SHP77 (cell line): Measurements from ENCODE around the gene TULP4.
"Not testable (repeated sequence)": the region's sequence is repeated elsewhere in the genome, so short reads cannot be mapped to it uniquely, and the experiment has no call there.

Experiments
- DNase-seq, 2 experiments: peaks; one replicate each; lab custom pipeline; 2025; lab: John Stamatoyannopoulos, UW

The TULP4 gene

DNA sequence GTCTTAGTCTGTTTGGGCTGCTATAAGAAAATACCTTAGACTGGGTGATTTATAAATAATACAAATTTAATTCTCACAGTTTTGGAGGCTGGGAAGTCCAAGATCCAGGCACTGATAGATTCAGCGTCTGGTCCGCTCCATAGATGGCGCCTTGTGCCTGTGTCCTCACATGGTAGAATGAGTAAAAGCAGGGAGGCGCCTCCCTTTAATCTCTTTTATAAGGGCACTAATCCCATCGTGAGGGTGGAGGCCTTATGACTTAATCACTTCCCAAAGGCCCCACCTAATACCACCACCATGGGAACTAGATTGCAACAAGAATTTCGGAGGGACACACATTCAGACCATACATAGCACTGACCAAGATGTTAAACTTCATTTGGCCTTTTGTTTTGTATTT, 156.4 kb downstream of the TULP4 start:
- DNase-seq = peak; percentile 45 to 72

DNA sequence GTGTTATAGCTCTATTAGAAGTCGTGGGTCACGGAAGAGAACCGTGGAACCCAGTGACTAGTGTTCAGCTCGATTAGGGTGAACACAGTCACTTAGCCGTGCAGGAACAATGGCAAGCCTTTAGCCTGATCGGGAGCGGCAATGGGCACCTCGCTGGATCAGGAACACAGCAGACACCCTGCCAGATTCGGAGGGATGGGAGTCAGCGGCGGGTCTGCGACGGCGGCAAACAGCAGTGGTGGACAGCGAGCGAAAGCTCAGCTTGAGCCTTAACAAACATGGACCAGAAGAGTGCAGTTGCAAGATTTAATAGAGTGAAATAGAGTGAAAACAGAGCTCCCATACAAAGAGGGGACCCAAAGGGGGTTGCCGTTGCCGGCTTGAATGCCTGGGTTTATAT, 157.8 kb downstream of the TULP4 start:
- DNase-seq = not testable (repeated sequence)

DNA sequence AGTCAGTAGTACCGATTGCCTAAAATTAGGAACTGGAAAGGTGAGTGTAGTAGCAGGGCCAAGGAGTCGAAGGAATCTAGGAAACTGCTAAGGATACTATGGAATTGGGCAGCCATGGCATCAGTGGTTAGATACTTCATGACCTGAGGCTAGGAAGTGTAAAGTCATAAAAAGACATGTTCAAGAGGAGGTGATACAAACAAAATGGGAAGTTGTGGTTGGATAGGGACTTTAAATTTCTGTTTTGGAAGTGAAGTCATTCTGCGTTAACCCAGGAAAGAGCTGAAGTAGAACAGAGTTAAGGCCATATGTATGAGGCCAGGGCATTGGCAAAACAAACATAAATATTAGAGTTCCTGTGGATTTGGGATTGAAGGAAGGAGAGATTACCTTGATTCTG, 159.1 kb downstream of the TULP4 start:
- DNase-seq = no peak

DNA sequence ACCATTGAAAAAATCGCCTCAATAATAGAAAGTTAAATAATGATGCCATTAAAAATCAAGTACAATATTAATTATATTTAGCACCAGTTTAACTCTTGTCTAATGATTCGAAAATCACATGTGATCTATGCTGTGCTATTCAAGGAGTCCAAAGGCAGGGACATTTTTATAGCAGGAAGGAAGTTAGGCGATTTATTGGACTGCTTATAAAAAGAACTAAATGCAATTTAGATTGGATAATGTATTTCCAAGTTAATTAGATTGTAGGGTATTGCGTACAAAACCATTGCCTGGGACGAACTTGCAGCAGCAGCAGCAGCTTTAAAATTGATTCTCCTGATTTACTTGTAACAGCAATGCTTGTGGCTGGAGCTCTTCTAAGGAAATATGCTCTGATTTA, 160.2 kb downstream of the TULP4 start:
- DNase-seq = no peak

DNA sequence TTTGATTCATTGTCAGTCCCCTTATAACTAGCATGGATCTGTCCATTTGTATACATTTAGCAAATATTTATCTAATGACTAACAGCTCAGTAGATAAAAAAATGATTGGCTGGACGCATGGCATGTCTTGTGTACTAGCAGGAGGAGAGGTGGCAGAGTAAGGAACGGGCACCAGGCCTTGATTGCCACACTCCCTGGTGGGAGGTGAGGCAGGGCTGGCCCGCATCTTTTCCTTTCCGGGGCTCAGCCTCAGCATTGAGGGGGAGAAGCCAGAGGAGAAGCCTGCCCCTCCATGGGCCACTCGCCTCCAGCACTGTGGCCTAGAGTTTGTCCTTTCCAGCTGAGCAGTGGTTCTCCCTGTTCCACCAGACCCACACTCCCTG, 162.7 kb downstream of the TULP4 start:
- peak; percentile 88 to 91 for DNase-seq

DNA sequence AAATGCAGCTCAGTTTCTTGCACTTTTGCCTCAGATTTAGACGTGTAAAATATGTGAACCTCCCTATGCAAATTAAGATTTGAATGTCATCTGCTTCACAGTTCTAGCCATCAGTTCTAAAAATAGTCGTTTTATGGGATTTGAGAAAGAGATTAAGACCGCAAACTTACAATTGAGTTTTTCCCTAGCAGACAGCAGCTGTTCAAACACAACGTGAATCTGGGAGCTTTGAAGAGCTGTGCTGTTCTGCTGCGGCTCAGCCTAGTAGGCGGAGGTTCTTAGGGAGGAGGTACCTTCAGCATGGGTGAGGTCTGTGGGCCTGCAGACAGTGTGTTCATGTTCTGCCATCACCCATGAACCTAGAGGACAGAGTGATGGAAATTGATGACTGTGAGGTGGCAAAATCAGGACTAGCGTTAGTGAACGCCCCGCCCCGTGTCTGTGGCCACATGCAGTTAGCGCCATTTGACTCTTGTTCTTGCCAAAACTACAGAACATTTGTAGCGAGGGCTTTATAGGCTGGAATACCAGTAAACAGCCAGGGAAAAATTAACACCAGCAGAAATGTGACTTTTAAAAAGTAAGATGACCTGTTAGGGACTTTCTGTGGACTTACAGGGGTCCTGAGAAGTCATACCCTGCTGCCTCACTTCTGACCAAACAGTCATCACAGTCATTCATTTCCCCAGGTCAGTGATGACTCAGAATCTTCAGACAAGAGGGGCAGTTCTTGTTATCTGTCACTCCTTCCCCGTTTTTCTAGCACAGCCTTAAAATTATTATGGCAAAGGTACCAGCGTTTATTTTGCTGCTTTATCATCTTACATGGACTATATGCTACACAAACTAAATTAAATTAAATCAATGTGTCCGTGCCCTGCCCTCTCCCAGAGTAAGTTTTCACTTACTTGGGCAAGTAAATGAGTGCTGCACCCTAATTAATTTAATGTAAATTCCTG, 163.4 kb downstream of the TULP4 start:
- peak; percentile 99 to 100 for DNase-seq

DNA sequence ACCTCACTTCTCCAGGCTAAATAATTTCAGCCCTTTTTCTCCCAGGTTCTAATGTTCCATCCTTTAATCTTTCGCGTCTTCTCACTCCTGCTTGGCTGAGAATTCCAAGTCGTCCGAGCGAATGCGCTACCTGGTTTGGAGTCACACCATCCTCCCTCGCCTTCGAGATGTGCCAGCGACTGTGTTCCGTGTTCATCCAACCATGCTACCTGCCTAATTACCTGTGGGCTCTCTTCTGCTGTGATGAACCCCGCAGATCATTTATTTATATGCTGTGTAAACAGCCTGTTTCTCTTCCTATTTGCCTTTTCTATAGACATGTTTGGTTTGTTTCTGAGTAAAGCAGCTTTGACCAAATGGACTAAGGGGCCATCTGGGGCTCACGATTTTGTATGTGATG, 164.1 kb downstream of the TULP4 start:
- no peak for DNase-seq

DNA sequence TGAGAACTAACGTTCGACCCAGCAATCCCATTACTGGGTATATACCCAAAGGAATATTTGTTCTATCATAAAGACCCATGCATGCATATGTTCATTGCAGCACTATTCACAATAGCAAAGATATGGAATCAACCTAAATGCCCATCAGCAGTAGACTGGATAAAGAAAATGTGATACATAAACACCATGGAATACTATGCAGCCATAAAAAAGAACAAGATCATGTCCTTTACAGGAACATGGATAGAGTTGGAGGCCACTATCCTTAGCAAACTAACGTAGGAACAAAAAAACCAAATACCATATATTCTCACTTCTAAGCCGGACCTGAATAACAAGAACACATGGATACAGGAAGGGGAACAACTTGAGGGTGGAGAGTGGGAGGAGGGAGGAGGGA, 165.5 kb downstream of the TULP4 start:
- DNase-seq = not testable (repeated sequence)

DNA sequence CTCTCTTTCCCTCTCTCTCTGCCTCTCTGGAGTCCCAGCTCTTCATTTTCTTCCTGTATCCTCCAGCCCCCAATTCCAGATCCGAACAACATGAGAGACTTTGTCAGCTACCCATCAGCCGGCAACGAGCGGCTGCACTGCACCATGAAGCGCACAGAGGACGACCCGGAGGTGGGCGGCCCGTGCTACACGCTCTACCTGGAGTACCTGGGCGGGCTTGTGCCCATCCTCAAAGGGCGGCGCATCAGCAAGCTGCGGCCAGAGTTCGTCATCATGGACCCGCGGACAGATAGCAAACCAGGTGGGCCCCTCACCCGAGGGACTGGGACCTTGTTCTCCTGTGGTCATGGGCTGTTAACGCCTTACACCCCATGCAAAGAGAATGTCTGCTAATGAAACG, 168.7 kb downstream of the TULP4 start:
- no peak for DNase-seq

DNA sequence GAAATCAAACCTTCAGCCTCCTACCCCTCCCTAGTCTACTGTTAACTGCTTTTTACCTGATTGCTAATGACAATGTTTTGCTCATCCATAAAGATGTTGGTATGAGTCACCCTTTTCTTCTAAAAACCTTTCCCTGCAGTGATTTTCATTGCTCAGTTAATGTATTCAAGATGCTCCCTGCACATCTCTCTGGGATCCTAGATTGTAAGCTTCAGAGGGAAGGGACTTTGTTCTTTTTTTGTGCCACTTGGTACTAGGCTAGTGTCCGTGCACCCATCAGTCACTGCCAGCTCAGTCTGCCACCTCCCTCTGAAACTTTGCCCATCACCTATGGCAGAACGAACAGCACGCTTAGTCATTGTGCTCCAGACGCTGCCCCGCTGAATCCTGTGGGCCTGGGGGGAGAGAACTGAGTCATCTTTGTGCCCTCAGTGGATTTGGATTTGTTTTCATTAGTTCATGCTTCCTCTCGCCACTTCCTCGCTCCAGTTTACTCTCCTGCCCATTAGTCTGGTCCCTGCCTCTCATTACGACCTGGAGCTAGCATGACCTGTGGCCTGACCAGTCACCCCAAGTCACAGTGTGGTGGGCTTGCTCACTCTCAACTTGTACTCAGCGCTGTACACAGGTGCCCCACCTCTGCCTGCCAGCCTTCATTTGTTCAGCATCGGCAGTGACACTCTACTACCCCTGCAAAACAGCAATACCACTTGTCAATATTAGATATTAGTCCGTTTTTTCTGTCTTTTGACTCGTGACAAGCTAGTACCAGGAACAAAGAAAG, 169.6 kb downstream of the TULP4 start:
- no peak for DNase-seq

DNA sequence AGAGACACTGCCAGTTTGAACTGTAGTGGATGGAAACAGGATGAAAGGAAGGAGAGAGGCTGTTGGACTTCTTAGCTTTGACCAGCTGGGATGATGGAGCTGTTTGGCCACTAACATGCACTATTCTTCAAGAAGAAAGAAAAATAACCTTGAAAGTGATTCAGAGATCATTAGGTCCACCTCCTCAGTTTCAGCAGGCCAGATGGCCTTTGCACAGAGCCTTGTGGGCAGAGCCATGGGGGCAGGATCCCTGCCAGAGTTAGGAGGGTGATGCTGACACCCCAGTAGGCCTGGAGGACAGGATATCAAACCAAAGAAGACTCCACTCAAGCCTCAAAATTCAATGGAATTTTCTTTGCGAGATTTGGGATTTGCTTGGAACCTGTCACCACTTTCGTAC, 173.2 kb downstream of the TULP4 start:
- no peak for DNase-seq

DNA sequence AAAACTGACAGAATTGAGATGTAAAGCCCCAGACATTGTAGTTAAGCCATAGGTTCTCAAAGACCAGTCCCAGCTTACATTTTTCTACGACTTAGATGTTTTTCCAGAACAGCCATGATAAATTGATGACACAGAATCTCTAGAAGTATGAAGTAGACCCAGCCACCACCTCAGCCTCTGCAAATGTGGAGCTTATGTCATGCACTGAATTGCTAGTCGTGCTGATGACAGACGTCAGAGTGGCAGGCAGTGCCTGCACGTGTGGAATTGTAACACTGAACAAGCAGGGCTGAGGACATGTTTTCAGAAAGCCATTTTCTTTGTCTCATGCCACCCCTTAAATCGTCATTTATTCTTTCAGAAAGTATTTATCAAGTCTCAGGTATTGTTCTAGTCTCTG, 175.2 kb downstream of the TULP4 start:
- DNase-seq = no peak

DNA sequence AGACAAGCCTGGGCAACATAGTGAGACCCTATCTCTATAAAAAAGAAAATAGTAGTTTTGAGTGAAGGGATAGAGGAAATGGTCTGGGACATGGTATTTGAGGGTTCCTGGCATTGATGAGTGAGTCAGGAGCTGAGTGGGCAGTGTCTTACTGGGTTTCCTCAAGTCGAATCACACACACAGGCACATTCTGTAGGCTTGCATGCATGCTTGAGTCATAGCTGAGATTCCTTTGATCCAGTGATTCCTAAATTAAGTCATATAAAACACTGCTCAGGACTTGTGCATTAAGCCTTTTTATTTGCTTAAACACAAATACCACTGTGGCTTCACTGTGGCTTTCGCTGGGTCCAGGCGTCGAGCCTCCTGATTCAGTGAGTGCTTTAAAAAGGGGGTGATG, 175.8 kb downstream of the TULP4 start:
- no peak for DNase-seq

DNA sequence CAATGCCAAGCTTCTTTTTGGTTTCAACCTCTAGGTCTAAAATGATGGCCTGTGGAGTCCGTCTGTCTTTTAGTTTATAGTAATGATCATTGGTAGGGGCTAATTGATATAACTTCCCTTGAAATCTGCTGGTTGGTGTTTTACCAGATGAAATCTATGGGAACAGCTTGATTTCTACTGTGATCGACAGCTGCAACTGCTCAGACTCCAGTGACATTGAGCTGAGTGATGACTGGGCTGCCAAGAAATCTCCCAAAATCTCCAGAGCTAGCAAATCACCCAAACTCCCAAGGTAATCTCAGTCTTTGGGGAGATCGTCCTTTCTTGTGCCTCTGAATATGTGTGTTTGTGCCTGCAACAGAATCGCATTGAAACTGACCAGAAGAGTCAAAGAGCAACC, 177.2 kb downstream of the TULP4 start:
- no peak for DNase-seq

DNA sequence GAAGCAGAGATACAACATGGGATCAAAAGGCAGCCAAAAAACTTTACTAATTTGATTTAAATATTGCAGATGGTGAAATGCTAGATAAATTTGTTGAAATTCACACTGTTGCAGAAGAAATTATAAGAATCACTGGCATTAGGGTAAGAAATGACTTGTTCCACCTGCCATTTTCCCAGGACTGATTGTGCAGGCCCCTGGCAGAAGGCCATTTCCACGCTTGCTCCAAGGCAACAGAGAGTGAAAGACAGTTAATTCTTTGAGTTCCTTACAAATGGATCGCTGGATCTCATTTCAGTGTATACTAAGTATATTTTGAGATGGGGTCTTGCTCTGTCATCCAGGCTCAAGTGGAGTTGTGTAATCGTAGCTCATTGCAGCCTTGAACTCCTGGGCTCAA, 180.6 kb downstream of the TULP4 start:
- DNase-seq = no peak

DNA sequence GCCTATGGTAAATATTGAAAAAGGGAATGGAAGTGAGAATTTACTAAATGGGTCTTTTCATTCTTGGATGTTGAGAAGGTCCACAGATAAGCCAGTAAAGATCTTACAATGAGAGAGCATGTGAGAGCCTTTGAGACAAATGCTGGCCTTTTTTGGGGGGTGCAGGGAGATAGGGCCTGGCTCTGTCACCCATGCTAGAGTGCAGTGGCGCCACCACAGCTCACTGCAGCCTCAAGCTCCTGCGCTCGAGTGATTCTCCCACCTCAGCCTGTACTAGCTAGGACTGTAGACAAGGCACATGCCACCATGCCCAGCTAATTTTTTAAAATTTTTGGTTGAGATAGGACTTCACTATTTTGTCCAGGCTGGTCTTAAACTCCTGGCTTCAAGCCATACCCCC, 184.4 kb downstream of the TULP4 start:
- no peak for DNase-seq

DNA sequence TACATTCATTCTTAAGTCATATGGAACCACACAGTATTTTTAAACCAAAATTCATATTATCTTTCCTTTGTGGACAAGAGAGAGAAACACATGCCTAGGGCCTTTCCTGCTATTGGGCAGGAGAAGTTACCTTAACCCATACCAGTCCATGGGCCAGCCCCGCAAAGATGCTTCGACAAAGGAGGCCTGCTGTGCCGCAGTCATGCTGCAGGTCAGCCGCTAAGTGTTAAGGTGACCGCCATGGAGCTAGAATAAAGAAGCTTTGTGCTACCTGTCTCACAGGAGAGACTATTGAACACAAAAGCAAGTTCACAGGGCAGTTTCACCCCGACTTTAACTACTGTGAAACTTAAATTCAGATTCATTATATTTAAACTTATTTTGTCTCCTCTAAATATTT, 185.4 kb downstream of the TULP4 start:
- no peak for DNase-seq

DNA sequence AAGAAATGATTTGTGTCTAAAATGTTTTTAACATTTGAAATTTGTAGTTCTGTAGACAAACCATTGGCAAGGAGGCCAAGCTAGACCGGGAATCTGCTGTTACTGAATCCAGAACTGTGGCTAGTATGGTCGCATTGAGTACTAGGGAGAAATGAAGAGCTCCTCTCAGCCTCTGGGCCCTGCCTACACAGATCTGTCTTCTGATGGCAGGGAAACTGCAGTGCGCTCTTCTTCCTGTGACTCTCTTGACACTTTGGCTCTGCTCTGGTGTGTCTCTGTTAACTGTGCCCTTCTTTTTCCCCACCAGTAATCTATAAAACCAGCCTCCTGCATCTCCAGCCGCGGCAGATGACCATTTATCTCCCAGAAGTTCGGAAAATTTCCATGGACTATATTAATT, 186.1 kb downstream of the TULP4 start:
- no peak for DNase-seq

DNA sequence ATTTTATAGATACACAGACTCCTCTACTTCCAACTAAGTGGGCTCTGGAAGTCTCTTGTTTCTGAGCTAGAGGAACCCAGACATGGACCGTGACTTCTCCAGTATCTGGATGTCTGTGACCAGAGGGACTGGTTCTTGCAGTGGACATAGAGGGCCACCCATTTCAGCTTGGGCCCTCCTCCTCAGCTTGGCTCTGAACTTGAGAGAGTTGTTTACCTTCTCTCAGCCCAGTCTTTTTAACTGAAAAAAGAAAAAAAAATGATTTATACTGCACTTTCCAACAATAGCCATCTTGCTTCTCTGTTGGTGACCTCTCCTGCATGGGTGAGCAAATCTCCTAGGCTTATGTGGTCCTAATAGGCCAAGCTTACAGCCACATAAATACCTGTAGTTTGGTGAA, 187.3 kb downstream of the TULP4 start:
- no peak for DNase-seq

DNA sequence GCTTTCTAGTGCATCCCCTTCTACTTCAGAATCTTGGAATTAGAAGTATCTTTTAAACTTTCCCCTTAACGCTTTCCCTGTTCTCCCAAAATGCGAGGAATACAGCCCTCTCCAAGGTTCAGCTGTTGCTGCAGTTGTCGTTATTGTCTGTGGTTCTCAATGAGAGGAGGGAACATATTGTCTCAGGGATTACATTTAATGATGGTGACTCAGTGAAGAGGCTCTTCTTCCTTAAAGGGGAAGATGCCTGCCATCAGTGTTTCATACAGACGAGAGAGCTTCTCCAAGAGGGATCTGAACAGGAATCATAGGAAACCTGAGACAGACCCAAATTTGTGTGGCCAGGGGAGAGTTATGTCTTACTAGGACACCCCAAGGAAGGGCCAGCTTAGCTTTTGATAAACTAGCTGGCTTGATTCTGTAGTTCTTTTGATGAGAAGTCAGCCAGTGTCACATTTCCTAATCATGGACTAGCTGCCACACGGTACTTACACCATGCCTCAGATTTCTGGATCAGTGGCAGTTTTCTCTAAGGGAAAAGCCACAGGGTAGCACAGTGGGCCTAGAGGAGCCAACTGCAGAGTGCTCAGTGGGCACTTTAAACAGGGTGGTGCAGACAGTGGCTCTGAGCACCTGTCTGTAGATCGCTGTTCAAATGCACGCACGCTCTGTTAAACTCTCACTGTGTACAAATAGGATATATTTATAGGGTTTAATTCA, 187.9 kb downstream of the TULP4 start:
- DNase-seq = no peak

DNA sequence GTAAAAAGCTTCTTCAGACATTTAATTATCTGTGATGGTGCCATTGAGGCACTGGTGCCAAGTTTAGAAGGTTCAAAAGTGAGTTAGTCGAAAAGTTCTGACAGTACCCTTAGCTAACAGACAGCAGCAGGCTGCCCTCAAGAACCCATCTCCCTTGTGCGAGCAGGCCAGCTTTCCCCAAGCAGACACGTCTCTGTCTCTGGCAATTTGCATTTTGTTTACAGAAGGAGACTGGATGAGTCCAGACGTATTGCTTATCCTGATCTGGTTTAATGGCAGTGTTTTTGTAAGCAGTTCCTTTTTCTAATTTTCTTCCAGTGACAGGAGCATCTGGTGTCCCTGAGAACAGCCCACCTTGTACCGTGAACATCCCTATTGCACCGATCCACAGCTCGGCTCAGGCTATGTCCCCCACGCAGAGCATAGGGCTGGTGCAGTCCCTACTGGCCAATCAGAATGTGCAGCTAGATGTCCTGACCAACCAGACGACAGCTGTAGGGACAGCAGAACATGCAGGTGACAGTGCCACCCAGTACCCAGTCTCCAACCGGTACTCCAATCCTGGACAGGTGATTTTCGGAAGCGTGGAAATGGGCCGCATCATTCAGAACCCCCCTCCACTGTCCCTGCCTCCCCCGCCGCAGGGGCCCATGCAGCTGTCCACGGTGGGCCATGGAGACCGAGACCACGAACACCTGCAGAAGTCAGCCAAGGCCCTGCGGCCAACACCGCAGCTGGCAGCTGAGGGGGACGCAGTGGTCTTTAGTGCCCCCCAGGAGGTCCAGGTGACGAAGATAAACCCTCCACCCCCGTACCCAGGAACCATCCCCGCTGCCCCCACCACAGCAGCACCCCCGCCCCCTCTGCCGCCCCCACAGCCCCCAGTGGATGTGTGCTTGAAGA, 189.3 kb downstream of the TULP4 start:
- DNase-seq = no peak
